Measurements from ENCODE around the gene ERLEC1. TPM values are rescaled to one million over a fixed set of nuclear protein-coding genes. Genes with fewer than 3 reads are reported as not detected.
"Not testable (repeated sequence)": the region's sequence is repeated elsewhere in the genome, so short reads cannot be mapped to it uniquely, and the experiment has no call there.

ERLEC1 gene
- total RNA-seq, 2 donors from 2014 or later: 33.4 to 38.4 TPM

DNA sequence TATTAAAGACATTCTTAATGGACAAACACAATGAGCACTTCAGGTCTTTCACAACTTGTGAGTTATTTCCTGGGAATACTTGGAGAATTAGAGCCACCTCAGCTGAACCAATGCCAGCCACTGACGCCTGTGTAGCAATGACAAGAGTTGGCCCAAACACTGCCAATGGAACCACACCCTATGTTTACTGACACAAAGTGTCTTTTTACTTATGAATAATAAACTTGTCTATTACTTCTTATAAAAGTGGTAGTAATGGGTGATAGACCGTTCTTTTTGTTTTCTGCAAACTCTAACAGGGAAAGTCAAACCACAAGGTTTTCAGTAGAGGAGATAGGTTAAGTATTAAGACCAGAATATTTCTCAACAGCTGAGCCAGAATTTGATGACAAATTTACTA is 31.7 kb upstream of the ERLEC1 start:
- 93 to 100% methylated on average over 1 to 2 of the region's 2 CpGs for WGBS, 2 experiments (ENCODE audit: insufficient coverage in 1 of 2, insufficient read length in 1 of 2)
- H3K4me1 ChIP-seq (ENCODE audit: control insufficient read depth, insufficient read depth, low read length): no peaks in the 10 kb centered on the region
- no peak overlapping the region for H3K9ac ChIP-seq (ENCODE audit: extremely low read depth, low read length, poor library complexity, severe bottlenecking)
- no peaks in the 10 kb centered on the region for H3K27me3 ChIP-seq (ENCODE audit: control insufficient read depth, insufficient read depth, low read length, poor library complexity, severe bottlenecking)
- no peak overlapping the region for H3K4me3 ChIP-seq (ENCODE audit: low read length)
- no peak overlapping the region for H3K27ac ChIP-seq (ENCODE audit: low read depth, low read length)
- H3K36me3 ChIP-seq (ENCODE audit: control insufficient read depth, insufficient read depth, low read length): peaks cover 7% of the 10 kb centered on the region
- no peak for DNase-seq
- Mint-ChIP-seq H3K27ac (no peak overlapping the region), H3K4me1 (no peaks in the 10 kb centered on the region), H3K9me3 (peaks cover 3% of the 10 kb centered on the region), H3K36me3 (ENCODE audit: low read depth) (peaks cover 28% of the 10 kb centered on the region), H3K27me3 (ENCODE audit: insufficient read depth) (no peaks in the 10 kb centered on the region), H3K4me3 (no peak overlapping the region)
- H3K9me3 ChIP-seq (ENCODE audit: control insufficient read depth, low read length): no peaks in the 10 kb centered on the region
- TF ChIP-seq CTCF (conservative IDR thresholded peaks at IDR 0.05): no peak

DNA sequence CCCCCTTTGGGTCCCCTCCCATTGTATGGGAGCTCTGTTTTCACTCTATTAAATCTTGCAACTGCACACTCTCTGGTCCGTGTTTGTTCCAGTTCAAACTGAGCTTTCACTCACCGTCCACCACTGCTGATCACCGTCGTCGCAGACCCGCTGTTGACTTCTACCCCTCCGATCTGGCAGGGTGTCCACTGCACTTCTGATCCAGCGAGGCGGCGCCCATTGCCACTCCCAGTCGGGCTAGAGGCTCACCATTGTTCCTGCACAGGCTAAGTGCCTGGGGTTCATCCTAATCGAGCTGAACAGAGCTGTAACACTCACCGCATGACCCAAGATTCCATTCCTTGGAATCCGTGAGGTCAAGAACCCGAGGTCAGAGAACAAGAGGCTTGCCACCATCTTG is 30.2 kb upstream of the ERLEC1 start:
- Mint-ChIP-seq H3K4me1 (no peaks in the 10 kb centered on the region), H3K9me3 (peaks cover 3% of the 10 kb centered on the region), H3K27ac (no peak overlapping the region), H3K36me3 (ENCODE audit: low read depth) (peaks cover 31% of the 10 kb centered on the region), H3K4me3 (no peak overlapping the region), H3K27me3 (ENCODE audit: insufficient read depth) (no peaks in the 10 kb centered on the region)
- WGBS, 2 experiments (ENCODE audit: insufficient coverage in 1 of 2, insufficient read length in 1 of 2): 96 to 97% methylated on average over 14 to 15 of the region's 15 CpGs
- TF ChIP-seq CTCF (conservative IDR thresholded peaks at IDR 0.05): no peak
- H3K27me3 ChIP-seq (ENCODE audit: control insufficient read depth, insufficient read depth, low read length, poor library complexity, severe bottlenecking): no peaks in the 10 kb centered on the region
- H3K4me1 ChIP-seq (ENCODE audit: control insufficient read depth, insufficient read depth, low read length): no peaks in the 10 kb centered on the region
- H3K9ac ChIP-seq (ENCODE audit: extremely low read depth, low read length, poor library complexity, severe bottlenecking): no peak overlapping the region
- H3K4me3 ChIP-seq (ENCODE audit: low read length): no peak overlapping the region
- H3K36me3 ChIP-seq (ENCODE audit: control insufficient read depth, insufficient read depth, low read length): peaks cover 11% of the 10 kb centered on the region
- no peak overlapping the region for H3K27ac ChIP-seq (ENCODE audit: low read depth, low read length)
- no peak for DNase-seq
- H3K9me3 ChIP-seq (ENCODE audit: control insufficient read depth, low read length): no peaks in the 10 kb centered on the region

- not testable (repeated sequence) for H3K27me3 ChIP-seq (ENCODE audit: control insufficient read depth, insufficient read depth, low read length, poor library complexity, severe bottlenecking); H3K27me3 Mint-ChIP-seq (ENCODE audit: insufficient read depth); H3K4me1 ChIP-seq (ENCODE audit: control insufficient read depth, insufficient read depth, low read length); H3K9ac ChIP-seq (ENCODE audit: extremely low read depth, low read length, poor library complexity, severe bottlenecking); H3K9me3 ChIP-seq (ENCODE audit: control insufficient read depth, low read length); H3K9me3 Mint-ChIP-seq; H3K4me3 Mint-ChIP-seq; DNase-seq; H3K27ac Mint-ChIP-seq; H3K27ac ChIP-seq (ENCODE audit: low read depth, low read length); H3K4me1 Mint-ChIP-seq; H3K4me3 ChIP-seq (ENCODE audit: low read length)
- peaks cover 16% of the 10 kb centered on the region for H3K36me3 ChIP-seq (ENCODE audit: control insufficient read depth, insufficient read depth, low read length)
- peaks cover 36% of the 10 kb centered on the region for H3K36me3 Mint-ChIP-seq (ENCODE audit: low read depth)
- WGBS, 2 experiments (ENCODE audit: insufficient coverage in 1 of 2, insufficient read length in 1 of 2): 96 to 98% methylated on average over 9 to 14 of the region's 14 CpGs
These were observed 29.6 kb upstream of the ERLEC1 start for GRCh38 chr2:53757206-53757605.

- no peak overlapping the region for H3K27ac Mint-ChIP-seq
- no peak overlapping the region for H3K9ac ChIP-seq (ENCODE audit: extremely low read depth, low read length, poor library complexity, severe bottlenecking)
- no peaks in the 10 kb centered on the region for H3K27me3 Mint-ChIP-seq (ENCODE audit: insufficient read depth)
- H3K4me1 ChIP-seq (ENCODE audit: control insufficient read depth, insufficient read depth, low read length): no peaks in the 10 kb centered on the region
- no peak for TF ChIP-seq CTCF (conservative IDR thresholded peaks at IDR 0.05)
- 93% methylated on average over 1 of the region's 1 CpG; no CpG with 5 or more reads in 1 of the 2 experiments for WGBS, 2 experiments (ENCODE audit: insufficient coverage in 1 of 2, insufficient read length in 1 of 2)
- peaks cover 31% of the 10 kb centered on the region for H3K36me3 ChIP-seq (ENCODE audit: control insufficient read depth, insufficient read depth, low read length)
- no peak for DNase-seq
- H3K4me1 Mint-ChIP-seq: peaks cover 16% of the 10 kb centered on the region
- H3K36me3 Mint-ChIP-seq (ENCODE audit: low read depth): peaks cover 17% of the 10 kb centered on the region
- no peaks in the 10 kb centered on the region for H3K27me3 ChIP-seq (ENCODE audit: control insufficient read depth, insufficient read depth, low read length, poor library complexity, severe bottlenecking)
- H3K9me3 Mint-ChIP-seq: no peaks in the 10 kb centered on the region
- no peaks in the 10 kb centered on the region for H3K9me3 ChIP-seq (ENCODE audit: control insufficient read depth, low read length)
- H3K4me3 Mint-ChIP-seq: no peak overlapping the region
- H3K27ac ChIP-seq (ENCODE audit: low read depth, low read length): no peak overlapping the region
- H3K4me3 ChIP-seq (ENCODE audit: low read length): no peak overlapping the region
These were observed 21.1 kb upstream of the ERLEC1 start for GRCh38 chr2:53765767-53766166.

Measured in endodermal cell (in vitro differentiated cells).